HEK293 (cell line): ENCODE measurements around the gene TTLL5.

Experiments used
- ATF2 ChIP-seq: fragments of 450-650 bp; formaldehyde crosslinking; IDR thresholded peaks from 2 replicates; pipeline ENCODE4 v1.5.1; 2016; ENCODE audit warnings: missing biosample characterization, missing genetic modification characterization, low read depth
- KLF8 ChIP-seq: fragments of 450-650 bp; formaldehyde crosslinking; IDR thresholded peaks from 2 replicates; pipeline ENCODE4 v1.5.1; 2016; ENCODE audit warnings: missing biosample characterization, missing genetic modification characterization
- ZNF274 ChIP-seq, 2 experiments: fragments of 200-500 bp in 1 of 2; fragments of 450-650 bp in 1 of 2; sonication (Bioruptor generic) in 1 of 2; formaldehyde crosslinking in 1 of 2; IDR thresholded peaks; 2 replicates each; pipeline versions ENCODE4 v1.5.1 to v1.6.1; 2014 to 2016; ENCODE audit warnings: borderline replicate concordance in 1 of 2, inconsistent platforms in 1 of 2, low read length in 1 of 2, missing biosample characterization in 1 of 2, missing genetic modification characterization in 1 of 2
- ZNF521 ChIP-seq: fragments of 450-650 bp; formaldehyde crosslinking; IDR thresholded peaks from 2 replicates; pipeline ENCODE4 v1.5.1; 2017; ENCODE audit warnings: missing biosample characterization, mild to moderate bottlenecking, missing genetic modification characterization
- ZNF626 ChIP-seq: fragments of 450-650 bp; sonication (Bioruptor Pico); formaldehyde crosslinking; IDR thresholded peaks from 2 replicates; pipeline ENCODE4 v1.5.1; 2018; ENCODE audit warnings: missing biosample characterization, missing genetic modification characterization, inconsistent platforms
- ZNF692 ChIP-seq: fragments of 450-650 bp; formaldehyde crosslinking; IDR thresholded peaks from 2 replicates; pipeline ENCODE4 v1.5.1; 2016; ENCODE audit warnings: missing biosample characterization, missing genetic modification characterization
- ZNF777 ChIP-seq: fragments of 450-650 bp; formaldehyde crosslinking; IDR thresholded peaks from 2 replicates; pipeline ENCODE4 v1.5.1; 2017; ENCODE audit warnings: missing biosample characterization, missing genetic modification characterization, borderline replicate concordance

- TF ChIP-seq ZNF777 (tag by site-specific recombination) = no peak
- TF ChIP-seq ATF2 (tag by site-specific recombination) = no peak
- no peak for TF ChIP-seq KLF8 (tag by site-specific recombination)
- TF ChIP-seq ZNF692 = no peak
- TF ChIP-seq ZNF626 (tag by site-specific recombination) = no peak
- TF ChIP-seq ZNF274 (IDR thresholded peaks at IDR 0.05; ENCODE audit: low read length) = no peak
- TF ChIP-seq ZNF274 (tag by site-specific recombination; IDR thresholded peaks at IDR 0.05; ENCODE audit: borderline replicate concordance) = no peak
- no peak for TF ChIP-seq ZNF521 (tag by site-specific recombination)
Measured at GRCh38 chr14:75697918-75698317, 36.9 kb downstream of the TTLL5 start.
